Smooth muscle cell of the coronary artery (primary cell): Measurements from ENCODE around the gene IMP3. TPM values are rescaled to one million over a fixed set of nuclear protein-coding genes. Genes with fewer than 3 reads are reported as not detected.

ENCODE experiments used
- total RNA-seq: library from RNA; depleted of rRNA; stranded (reverse); fragments of >200 nt; gene quantifications from 2 replicates; pipeline ENCODE4 v1.2.3, GENCODE V29; 2014; ENCODE audit warnings: low replicate concordance

The IMP3 gene, protein sequence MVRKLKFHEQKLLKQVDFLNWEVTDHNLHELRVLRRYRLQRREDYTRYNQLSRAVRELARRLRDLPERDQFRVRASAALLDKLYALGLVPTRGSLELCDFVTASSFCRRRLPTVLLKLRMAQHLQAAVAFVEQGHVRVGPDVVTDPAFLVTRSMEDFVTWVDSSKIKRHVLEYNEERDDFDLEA
- total RNA-seq: 63.3 and 110 TPM in 2 replicates

DNA sequence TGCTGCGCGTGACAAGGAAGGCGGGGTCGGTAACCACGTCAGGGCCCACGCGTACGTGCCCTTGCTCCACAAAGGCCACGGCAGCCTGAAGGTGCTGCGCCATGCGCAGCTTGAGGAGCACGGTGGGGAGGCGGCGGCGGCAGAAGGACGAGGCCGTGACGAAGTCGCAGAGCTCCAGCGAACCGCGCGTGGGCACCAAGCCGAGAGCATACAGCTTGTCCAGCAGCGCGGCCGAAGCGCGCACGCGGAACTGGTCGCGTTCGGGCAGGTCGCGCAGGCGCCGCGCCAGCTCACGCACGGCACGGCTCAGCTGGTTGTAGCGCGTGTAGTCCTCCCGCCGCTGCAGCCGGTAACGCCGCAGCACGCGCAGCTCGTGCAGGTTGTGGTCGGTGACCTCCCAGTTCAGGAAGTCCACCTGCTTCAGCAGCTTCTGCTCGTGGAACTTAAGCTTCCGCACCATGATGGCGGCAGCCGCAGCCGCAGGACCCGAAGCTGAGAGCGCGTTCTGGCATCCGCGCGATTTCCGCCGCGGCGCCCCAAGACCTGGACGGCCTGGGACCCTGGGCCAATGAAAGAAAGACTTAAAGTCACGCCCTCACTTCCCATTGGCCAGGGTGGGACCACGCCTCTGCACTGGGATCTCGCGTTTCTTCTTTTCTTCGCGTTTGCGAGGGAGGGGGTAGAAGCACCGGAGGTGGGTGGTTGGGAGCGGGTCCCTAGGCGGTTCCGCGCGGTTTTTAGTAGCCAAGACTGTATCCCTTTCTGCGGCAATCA is at the start of gene IMP3:
IMP3 (minus strand) TSS at position 516 of the 774 bp plus-strand sequence; CDS start at position 460, 56 bp downstream.

DNA sequence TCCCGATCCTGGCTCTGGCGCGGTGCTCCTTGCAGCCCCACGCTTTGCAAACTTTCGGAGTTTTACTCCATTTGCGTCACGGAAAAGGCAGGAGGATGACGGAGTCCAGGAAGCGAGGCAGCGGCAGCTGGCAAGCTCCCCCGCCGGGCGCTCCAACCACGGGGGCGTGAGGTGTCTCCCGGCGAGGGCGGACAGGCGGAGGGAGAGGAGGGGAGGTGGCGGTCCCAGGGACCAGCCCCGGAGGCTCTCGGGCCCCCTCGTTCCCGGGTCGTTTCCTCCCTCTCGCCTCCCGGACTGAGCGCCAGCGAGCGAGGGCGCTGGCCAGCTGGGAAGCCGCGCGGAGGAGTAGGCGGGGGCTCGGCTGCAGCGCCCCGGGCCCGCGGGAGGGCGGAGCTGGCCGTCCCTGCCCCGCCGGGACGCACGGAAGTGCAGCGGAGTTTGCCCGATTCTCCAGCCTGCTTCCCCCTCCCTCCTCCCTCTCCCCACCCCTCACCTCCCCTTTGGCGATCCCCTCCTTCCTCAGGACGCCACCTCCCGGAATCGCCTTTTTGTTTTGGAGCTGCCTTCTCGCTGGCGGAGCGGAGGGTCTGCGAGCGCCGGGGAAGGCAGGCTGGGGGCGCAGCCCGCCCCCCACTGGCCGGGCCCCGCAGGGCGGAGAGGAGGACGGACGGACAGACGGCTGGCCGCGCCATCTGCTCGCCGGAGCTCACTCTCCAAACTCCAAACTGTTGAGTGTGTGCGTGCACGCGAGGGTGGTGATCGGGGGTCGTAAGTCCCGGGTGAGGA is 7.5 kb upstream of the IMP3 start, which contains the start of gene SNX33:
SNX33 (plus strand) TSS at position 543 of the 786 bp plus-strand sequence. CDS start 1,191 bp downstream, outside the sequence.

DNA sequence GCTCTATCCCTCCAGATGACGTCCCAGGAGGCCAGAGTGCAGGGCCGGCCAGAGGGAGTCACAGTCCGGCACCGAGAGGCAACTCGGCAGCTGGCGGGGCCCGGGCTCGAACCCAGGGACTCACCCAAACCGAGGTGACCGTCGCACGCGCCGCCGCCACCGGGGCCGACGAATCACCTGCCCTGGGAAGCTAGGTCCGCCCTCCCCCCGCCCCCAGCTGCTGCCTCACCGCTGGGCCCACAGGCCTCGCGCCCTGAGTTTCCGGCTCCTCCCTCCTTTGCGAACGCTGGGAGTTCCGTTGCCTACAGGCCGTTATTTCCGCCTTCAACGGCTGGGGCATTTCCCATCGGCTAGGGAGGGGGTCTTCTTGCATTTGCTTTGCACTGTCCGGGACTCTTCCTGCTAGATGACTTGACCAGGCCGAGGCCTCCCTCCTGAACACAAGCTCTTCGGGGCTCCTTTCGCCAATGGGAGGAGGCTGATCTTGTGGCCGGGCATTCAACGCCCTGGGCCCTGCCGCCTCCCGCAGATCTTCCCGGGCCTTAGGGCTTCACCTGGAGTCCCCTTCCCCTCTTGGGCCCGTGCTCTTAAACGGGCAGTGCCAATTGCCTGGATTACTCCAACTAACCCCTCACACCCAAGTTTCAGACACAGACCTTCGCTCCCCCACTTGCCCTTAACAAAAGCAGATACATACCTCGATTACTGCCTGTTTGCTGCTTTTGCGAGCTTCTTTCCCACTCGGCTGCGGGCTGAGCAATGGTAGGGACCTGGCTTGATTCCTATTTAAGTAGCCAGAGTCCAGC is 14.3 kb downstream of the IMP3 start, which contains the start of gene SNUPN:
SNUPN (minus strand) TSS at position 184 of the 806 bp plus-strand sequence. CDS start 4,674 bp downstream, outside the sequence.

Other genes starting within 250 kb of the IMP3 start
- gene SIN3A, start 188.5 kb downstream of the IMP3 start, total RNA-seq: 17.3 and 45.0 TPM in 2 replicates
- 11.6 and 21.7 TPM in 2 replicates for gene PTPN9, start 60.9 kb downstream of the IMP3 start, total RNA-seq
- 21.7 and 27.1 TPM in 2 replicates for gene SNUPN, start 14.5 kb downstream of the IMP3 start, total RNA-seq
- gene SNX33, start 7.7 kb upstream of the IMP3 start, total RNA-seq: 11.1 and 23.4 TPM in 2 replicates
- 12.5 and 13.8 TPM in 2 replicates for gene CSPG4, start 72.6 kb upstream of the IMP3 start, total RNA-seq
- 42.2 and 59.6 TPM in 2 replicates for gene UBE2Q2, start 203.2 kb upstream of the IMP3 start, total RNA-seq